Pancreas (tissue), 10 donors: ENCODE results near the gene IFNA1. TPM values are rescaled to one million over a fixed set of nuclear protein-coding genes. Genes with fewer than 3 reads are reported as not detected.

Experiments
- ATAC-seq, 4 donors: fragments of 200-7000 bp; cut with Tn5 transposase; one replicate each; pipeline versions ENCODE4 v1.8.0 to v1.9.1; 2020; ENCODE audit warnings: mild to moderate bottlenecking in 4 of 4, moderate library complexity in 4 of 4
- DNase-seq, 6 donors: peaks; one replicate each; pipeline ENCODE4 v3.0.0-alpha.2; 2020
- FAIRE-seq: peaks from 2 replicates; lab custom pipeline; 2012; peaks lifted over from hg19 to GRCh38; lab: Jason Lieb, UNC
- H3K27ac ChIP-seq, 4 donors: fragments of 200-600 bp; sonication (generic); 1 replicate in 3 of 4; 2 replicates in 1 of 4; pipeline versions ENCODE4 v1.5.0 to v1.8.0; 2020
- H3K27me3 ChIP-seq, 4 donors: fragments of 200-600 bp; one replicate each; pipeline ENCODE4 v1.8.0; 2021
- H3K36me3 ChIP-seq, 3 donors: fragments of 200-600 bp; sonication (generic) in 1 of 3; one replicate each; pipeline versions ENCODE4 v1.5.0 to v1.8.0; 2020 to 2021
- H3K4me1 ChIP-seq, 3 donors: fragments of 200-600 bp; one replicate each; pipeline ENCODE4 v1.8.0; 2021
- H3K4me3 ChIP-seq, 4 donors: fragments of 200-600 bp; sonication (generic) in 2 of 4; one replicate each; pipeline versions ENCODE4 v1.5.0 to v1.8.0; 2020 to 2021
- H3K9me3 ChIP-seq, 4 donors: fragments of 200-600 bp; one replicate each; pipeline ENCODE4 v1.8.0; 2021
- CTCF ChIP-seq, 4 donors: fragments of 200-600 bp; sonication (generic) in 3 of 4; IDR thresholded peaks; one replicate each; pipeline versions ENCODE4 v1.5.0 to v1.8.0; 2021; ENCODE audit warnings: antibody characterized with exemption in 4 of 4
- whole genome bisulfite sequencing, 2 donors: extraction: QIAGEN DNeasy Blood & Tissue Kit; methylation state at CpG; one replicate each; pipeline ENCODE4 v1.1.7; 2013; 5-methylcytosine and 5-hydroxymethylcytosine counted together
- intact Hi-C, 3 donors: fragments of 100-400 bp; cut with DNase I; formaldehyde crosslinking; loops; one replicate each; pipeline versions ENCODE4 v1.11.1 to v1.14.2; 2022
- polyA plus RNA-seq, 2 donors: library from polyadenylated mRNA; stranded (reverse); fragments of 200-250 nt; gene quantifications; one replicate each; pipeline ENCODE4 v1.2.3, GENCODE V29; 2013
- total RNA-seq, 6 donors: library from RNA; stranded (reverse); fragmentation: NEBNext Ultra II Directional in 4 of 6; extraction: Animal tissue kit (Norgen Biotek cat#: 25700) in 4 of 6; gene quantifications; one replicate each; pipeline versions ENCODE4 v1.2.1 to v1.2.4, GENCODE V29; 2021 to 2023
- donor health status: healthy with polysubstance abuse.
- donor health status: DM: no; HTN: no; CAD: no; lungs with moderate emphysema.
- donor health status: DM: no; HTN: no; CAD: no.
- donor health status: control.
- donor health status: control.
- donor health status: Bipolar disorder and iron deficiency.
- donor health status: DM: yes; HTN: yes; CAD: no.
- donor health status: DM: no; HTN: no; CAD: no.
- donor health status: DM: no; HTN: no; CAD: no.
- donor health status: DM: yes; HTN: yes; CAD: no.

IFNA1 gene
- total RNA-seq: not detected
- polyA plus RNA-seq: not detected

DNA sequence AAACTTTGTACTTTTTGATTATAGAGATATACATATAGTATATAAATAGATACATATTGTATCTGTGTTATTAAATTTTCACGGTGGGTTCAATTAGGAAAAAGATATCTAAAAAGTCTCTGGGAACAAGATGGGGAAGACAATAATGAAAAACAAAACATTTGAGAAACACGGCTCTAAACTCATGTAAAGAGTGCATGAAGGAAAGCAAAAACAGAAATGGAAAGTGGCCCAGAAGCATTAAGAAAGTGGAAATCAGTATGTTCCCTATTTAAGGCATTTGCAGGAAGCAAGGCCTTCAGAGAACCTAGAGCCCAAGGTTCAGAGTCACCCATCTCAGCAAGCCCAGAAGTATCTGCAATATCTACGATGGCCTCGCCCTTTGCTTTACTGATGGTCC lies at the start of gene IFNA1:
IFNA1 (plus strand) TSS at position 301 of the 400 bp plus-strand sequence; CDS start at position 370, 69 bp downstream.
- intact Hi-C loops: no loop called here
- Histone ChIP-seq H3K27ac (no peak within 1 kb of the TSS), H3K9me3 (no peaks in the 10 kb centered on the region), H3K4me1 (no peaks in the 10 kb centered on the region), H3K27me3 (peaks cover 0 to 9% (median 0%) of the 10 kb centered on the region in 4 donors), H3K4me3 (no peak within 1 kb of the TSS), H3K36me3 (no peaks in the 10 kb centered on the region)
- ATAC-seq (no peak), DNase-seq (no peak), FAIRE-seq (peak; percentile 9)
- WGBS, 2 donors: 84 to 85% methylated on average over 4 of the region's 4 CpGs
- no peak for TF ChIP-seq CTCF (IDR thresholded peaks at IDR 0.05)

GRCh38 chr9:21392270-21392669 lies 48.0 kb upstream of the IFNA1 start:
- intact Hi-C loops: loop anchor here in 2 of 3 donors (10.0 kb wide), 2 partner anchors 67 to 183 kb away; no protein-coding TSS in a partner anchor
- DNase-seq (no peak), FAIRE-seq (no peak), ATAC-seq (peak in 2 of 4 donors; percentile 41 to 47)
- Histone ChIP-seq H3K27me3 (peaks cover 0 to 42% (median 7%) of the 10 kb centered on the region in 4 donors), H3K9me3 (no peaks in the 10 kb centered on the region), H3K36me3 (no peaks in the 10 kb centered on the region), H3K4me1 (no peaks in the 10 kb centered on the region), H3K27ac (no peak overlapping the region), H3K4me3 (no peak overlapping the region)
- TF ChIP-seq CTCF (IDR thresholded peaks at IDR 0.05): peak in 2 of 4 donors; percentile 12 to 27
- WGBS, 2 donors: 65 to 66% methylated on average over 6 of the region's 6 CpGs

DNA sequence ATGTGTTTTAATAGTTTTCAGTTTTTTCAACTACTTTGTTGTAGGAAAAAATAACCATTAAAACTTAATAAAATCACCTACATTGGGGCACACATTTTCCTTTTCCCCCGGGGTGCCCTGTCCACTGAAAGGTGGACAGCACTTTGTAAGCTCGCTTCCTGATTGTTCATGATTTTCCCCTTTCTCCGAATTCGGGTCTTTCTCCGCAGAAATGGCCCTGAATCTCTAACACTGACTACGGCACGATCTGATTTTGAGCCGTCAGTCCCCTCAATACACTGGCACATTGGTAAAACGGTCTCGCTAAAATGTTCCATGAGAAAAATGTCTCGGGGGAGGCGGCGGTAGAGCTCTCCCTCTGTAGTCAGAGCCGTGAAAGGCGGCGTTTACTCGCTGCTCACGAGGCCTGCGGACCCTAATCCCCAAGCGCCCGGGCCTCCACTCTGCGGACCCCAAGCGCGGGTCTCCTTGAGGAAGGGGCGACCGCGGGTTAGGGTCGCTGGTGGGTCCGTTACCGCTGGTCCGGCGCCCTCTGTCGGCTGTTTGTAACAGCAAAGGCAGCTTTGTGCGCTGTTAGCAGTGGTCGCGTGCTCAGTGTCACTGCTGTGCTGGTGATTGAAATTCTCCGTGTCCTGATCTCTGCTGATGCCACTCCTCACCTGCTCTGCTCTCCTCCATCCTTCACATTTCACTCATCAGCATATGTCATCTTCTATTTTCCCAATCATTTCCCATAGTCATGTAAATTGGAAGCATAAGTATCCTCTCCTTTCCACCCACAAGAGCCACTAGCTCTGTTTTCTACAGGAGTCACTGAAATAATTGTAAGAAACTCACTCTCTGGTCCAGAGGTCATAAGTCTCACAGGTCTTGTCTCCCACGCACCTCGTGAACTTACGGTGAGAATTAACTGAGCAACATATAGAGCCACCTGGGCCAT lies 44.2 kb upstream of the IFNA1 start:
- DNase-seq: peak in 5 of 6 donors; percentile 44 to 79 (median 48)
- peak; percentile 70 to 91 (median 86) for ATAC-seq
- WGBS, 2 donors: 4 to 5% methylated on average over 40 of the region's 40 CpGs
- Histone ChIP-seq H3K9me3 (no peaks in the 10 kb centered on the region), H3K27ac (no peak overlapping the region), H3K4me1 (no peaks in the 10 kb centered on the region), H3K36me3 (no peaks in the 10 kb centered on the region), H3K4me3 (peak overlapping the region in 2 of 4 donors; percentile 27 to 42), H3K27me3 (peaks cover 0 to 36% (median 0%) of the 10 kb centered on the region in 4 donors)
- intact Hi-C loops: loop anchor here in 2 of 3 donors (10.0 kb wide), 2 partner anchors 71 to 179 kb away; no protein-coding TSS in a partner anchor
- FAIRE-seq: no peak
- peak; percentile 49 to 73 (median 68) for TF ChIP-seq CTCF (IDR thresholded peaks at IDR 0.05)

DNA sequence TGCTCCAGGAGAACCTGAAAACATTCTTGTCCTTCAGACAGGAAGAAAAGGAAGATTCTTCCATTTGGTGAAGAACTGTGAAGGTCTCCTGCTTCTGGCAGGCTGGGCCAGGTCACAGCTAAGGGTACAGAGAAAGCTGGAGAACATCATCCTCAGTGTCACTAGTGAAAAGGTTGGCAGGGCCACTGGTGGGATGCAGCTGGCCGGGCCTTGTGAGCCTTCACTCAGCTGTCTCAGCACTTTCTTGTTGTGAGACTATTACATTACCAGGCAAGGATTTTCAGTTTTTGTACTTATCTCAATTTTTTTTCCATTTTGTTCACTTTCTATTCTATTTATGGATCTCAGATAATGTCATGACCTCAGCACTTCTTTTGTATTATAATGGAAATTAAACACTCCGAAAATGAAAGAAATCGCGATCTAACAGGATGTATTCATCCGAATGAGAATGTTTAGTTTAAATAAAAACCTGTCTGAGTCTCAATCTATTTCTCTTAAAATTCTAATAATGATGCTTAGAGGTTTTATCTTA lies 41.2 kb upstream of the IFNA1 start:
- no peak for ATAC-seq
- DNase-seq: no peak
- H3K27ac ChIP-seq: no peak overlapping the region
- intact Hi-C loops: loop anchor here in 2 of 3 donors (10.0 kb wide), 2 partner anchors 74 to 176 kb away; no protein-coding TSS in a partner anchor
- H3K4me3 ChIP-seq: no peak overlapping the region
- WGBS, 2 donors: 77 to 85% methylated on average over 5 of the region's 5 CpGs
- no peak for TF ChIP-seq CTCF (IDR thresholded peaks at IDR 0.05)
- FAIRE-seq: no peak
- peaks cover 0 to 61% (median 3%) of the 10 kb centered on the region in 4 donors for H3K27me3 ChIP-seq
- H3K36me3 ChIP-seq: no peaks in the 10 kb centered on the region
- no peaks in the 10 kb centered on the region for H3K4me1 ChIP-seq
- no peaks in the 10 kb centered on the region for H3K9me3 ChIP-seq
